PC-3 (cell line): ENCODE data around the gene DLX6.

Source experiments
- CTCF ChIP-seq: fragments of 300-600 bp; sonication (generic); conservative IDR thresholded peaks from 2 replicates; pipeline ENCODE4 v1.5.1; 2017; ENCODE audit warnings: antibody characterized with exemption, low read depth, mild to moderate bottlenecking, low read length
- EZH2phosphoT487 ChIP-seq: fragments of 300-600 bp; sonication (generic); IDR thresholded peaks from 2 replicates; pipeline ENCODE4 v1.6.1; 2018; ENCODE audit warnings: mild to moderate bottlenecking, antibody characterized with exemption, low read length, borderline replicate concordance

- no peak for TF ChIP-seq CTCF
- no peak for TF ChIP-seq EZH2phosphoT487
Measured at GRCh38 chr7:97011536-97012364, 6.4 kb downstream of the DLX6 start.
